ENCODE results near the gene ABLIM2.

The ABLIM2 gene

GRCh38 chr4:8015512-8015911, 143.1 kb downstream of the ABLIM2 start:
- Histone ChIP-seq H3K9me3 (ENCODE audit: control insufficient read depth, low read length) (no peaks in the 10 kb centered on the region), H3K9ac (ENCODE audit: low read length) (no peak overlapping the region), H3K4me1 (ENCODE audit: control insufficient read depth, insufficient read depth, low read length) (peaks cover 7% of the 10 kb centered on the region), H3K27me3 (replicated peaks; ENCODE audit: control insufficient read depth, insufficient read depth, low read length) (peaks cover 57% of the 10 kb centered on the region), H3K36me3 (ENCODE audit: control insufficient read depth, insufficient read depth, low read length, severe bottlenecking) (no peaks in the 10 kb centered on the region), H3K4me3 (ENCODE audit: low read length) (no peak overlapping the region)
- DNase-seq (ENCODE audit: low read depth): peak; percentile 43

- Histone ChIP-seq H3K27me3 (replicated peaks; ENCODE audit: control insufficient read depth, insufficient read depth, low read length) (peaks cover 54% of the 10 kb centered on the region), H3K9me3 (ENCODE audit: control insufficient read depth, low read length) (no peaks in the 10 kb centered on the region), H3K4me1 (ENCODE audit: control insufficient read depth, insufficient read depth, low read length) (peaks cover 8% of the 10 kb centered on the region), H3K4me3 (ENCODE audit: low read length) (no peak overlapping the region), H3K36me3 (ENCODE audit: control insufficient read depth, insufficient read depth, low read length, severe bottlenecking) (no peaks in the 10 kb centered on the region), H3K9ac (ENCODE audit: low read length) (no peak overlapping the region)
- DNase-seq (ENCODE audit: low read depth): no peak
Measured at GRCh38 chr4:8013976-8014726, 144.5 kb downstream of the ABLIM2 start.

- no peak overlapping the region for H3K9ac ChIP-seq (ENCODE audit: low read length)
- no peaks in the 10 kb centered on the region for H3K36me3 ChIP-seq (ENCODE audit: control insufficient read depth, insufficient read depth, low read length, severe bottlenecking)
- no peak for DNase-seq (ENCODE audit: low read depth)
- H3K27me3 ChIP-seq (replicated peaks; ENCODE audit: control insufficient read depth, insufficient read depth, low read length): peaks cover 46% of the 10 kb centered on the region
- peaks cover 8% of the 10 kb centered on the region for H3K4me1 ChIP-seq (ENCODE audit: control insufficient read depth, insufficient read depth, low read length)
- H3K9me3 ChIP-seq (ENCODE audit: control insufficient read depth, low read length): no peaks in the 10 kb centered on the region
- H3K4me3 ChIP-seq (ENCODE audit: low read length): no peak overlapping the region
Measured at GRCh38 chr4:8012517-8012916, 146.1 kb downstream of the ABLIM2 start.

- H3K9me3 ChIP-seq (ENCODE audit: control insufficient read depth, low read length): no peaks in the 10 kb centered on the region
- no peaks in the 10 kb centered on the region for H3K36me3 ChIP-seq (ENCODE audit: control insufficient read depth, insufficient read depth, low read length, severe bottlenecking)
- no peak overlapping the region for H3K9ac ChIP-seq (ENCODE audit: low read length)
- H3K27me3 ChIP-seq (replicated peaks; ENCODE audit: control insufficient read depth, insufficient read depth, low read length): peaks cover 51% of the 10 kb centered on the region
- H3K4me1 ChIP-seq (ENCODE audit: control insufficient read depth, insufficient read depth, low read length): peaks cover 8% of the 10 kb centered on the region
- DNase-seq (ENCODE audit: low read depth): peak; percentile 14
- H3K4me3 ChIP-seq (ENCODE audit: low read length): no peak overlapping the region
Measured at GRCh38 chr4:8010618-8011017, 148.0 kb downstream of the ABLIM2 start.

GRCh38 chr4:8009710-8010511, 148.7 kb downstream of the ABLIM2 start:
- Histone ChIP-seq H3K4me3 (ENCODE audit: low read length) (no peak overlapping the region), H3K27me3 (replicated peaks; ENCODE audit: control insufficient read depth, insufficient read depth, low read length) (peaks cover 58% of the 10 kb centered on the region)

GRCh38 chr4:8009097-8009496, 149.5 kb downstream of the ABLIM2 start:
- Histone ChIP-seq H3K4me1 (ENCODE audit: control insufficient read depth, insufficient read depth, low read length) (peaks cover 8% of the 10 kb centered on the region), H3K9ac (ENCODE audit: low read length) (no peak overlapping the region), H3K4me3 (ENCODE audit: low read length) (no peak overlapping the region), H3K9me3 (ENCODE audit: control insufficient read depth, low read length) (no peaks in the 10 kb centered on the region), H3K27me3 (replicated peaks; ENCODE audit: control insufficient read depth, insufficient read depth, low read length) (peaks cover 64% of the 10 kb centered on the region), H3K36me3 (ENCODE audit: control insufficient read depth, insufficient read depth, low read length, severe bottlenecking) (peaks cover 9% of the 10 kb centered on the region)
- no peak for DNase-seq (ENCODE audit: low read depth)

More at GRCh38 chr4:8009710-8010511, 148.7 kb downstream of the ABLIM2 start:
- H3K9ac ChIP-seq (ENCODE audit: low read length): no peak overlapping the region
- H3K4me1 ChIP-seq (ENCODE audit: control insufficient read depth, insufficient read depth, low read length): peaks cover 8% of the 10 kb centered on the region
- no peak for DNase-seq (ENCODE audit: low read depth)
- H3K9me3 ChIP-seq (ENCODE audit: control insufficient read depth, low read length): no peaks in the 10 kb centered on the region
- H3K36me3 ChIP-seq (ENCODE audit: control insufficient read depth, insufficient read depth, low read length, severe bottlenecking): peaks cover 3% of the 10 kb centered on the region

- H3K4me1 ChIP-seq (ENCODE audit: control insufficient read depth, insufficient read depth, low read length): peaks cover 8% of the 10 kb centered on the region
- H3K4me3 ChIP-seq (ENCODE audit: low read length): no peak overlapping the region
- DNase-seq (ENCODE audit: low read depth): no peak
Measured at GRCh38 chr4:8008391-8008790, 150.2 kb downstream of the ABLIM2 start.

GRCh38 chr4:8007581-8007980, 151.0 kb downstream of the ABLIM2 start:
- Histone ChIP-seq H3K27me3 (replicated peaks; ENCODE audit: control insufficient read depth, insufficient read depth, low read length) (peaks cover 63% of the 10 kb centered on the region), H3K9ac (ENCODE audit: low read length) (no peak overlapping the region), H3K4me1 (ENCODE audit: control insufficient read depth, insufficient read depth, low read length) (peaks cover 8% of the 10 kb centered on the region), H3K36me3 (ENCODE audit: control insufficient read depth, insufficient read depth, low read length, severe bottlenecking) (peaks cover 9% of the 10 kb centered on the region), H3K9me3 (ENCODE audit: control insufficient read depth, low read length) (no peaks in the 10 kb centered on the region), H3K4me3 (ENCODE audit: low read length) (no peak overlapping the region)
- no peak for DNase-seq (ENCODE audit: low read depth)

More at GRCh38 chr4:8008391-8008790, 150.2 kb downstream of the ABLIM2 start:
- Histone ChIP-seq H3K36me3 (ENCODE audit: control insufficient read depth, insufficient read depth, low read length, severe bottlenecking) (peaks cover 9% of the 10 kb centered on the region), H3K9me3 (ENCODE audit: control insufficient read depth, low read length) (no peaks in the 10 kb centered on the region), H3K27me3 (replicated peaks; ENCODE audit: control insufficient read depth, insufficient read depth, low read length) (peaks cover 62% of the 10 kb centered on the region), H3K9ac (ENCODE audit: low read length) (no peak overlapping the region)

GRCh38 chr4:8006471-8006870, 152.1 kb downstream of the ABLIM2 start:
- peaks cover 9% of the 10 kb centered on the region for H3K36me3 ChIP-seq (ENCODE audit: control insufficient read depth, insufficient read depth, low read length, severe bottlenecking)
- peaks cover 8% of the 10 kb centered on the region for H3K4me1 ChIP-seq (ENCODE audit: control insufficient read depth, insufficient read depth, low read length)
- no peak overlapping the region for H3K9ac ChIP-seq (ENCODE audit: low read length)
- H3K27me3 ChIP-seq (replicated peaks; ENCODE audit: control insufficient read depth, insufficient read depth, low read length): peaks cover 71% of the 10 kb centered on the region
- DNase-seq (ENCODE audit: low read depth): no peak
- no peak overlapping the region for H3K4me3 ChIP-seq (ENCODE audit: low read length)
- no peaks in the 10 kb centered on the region for H3K9me3 ChIP-seq (ENCODE audit: control insufficient read depth, low read length)

GRCh38 chr4:8005814-8006215, 152.8 kb downstream of the ABLIM2 start:
- H3K27me3 ChIP-seq (replicated peaks; ENCODE audit: control insufficient read depth, insufficient read depth, low read length): peaks cover 69% of the 10 kb centered on the region
- no peak overlapping the region for H3K9ac ChIP-seq (ENCODE audit: low read length)
- H3K4me1 ChIP-seq (ENCODE audit: control insufficient read depth, insufficient read depth, low read length): peaks cover 7% of the 10 kb centered on the region
- H3K4me3 ChIP-seq (ENCODE audit: low read length): no peak overlapping the region
- peaks cover 9% of the 10 kb centered on the region for H3K36me3 ChIP-seq (ENCODE audit: control insufficient read depth, insufficient read depth, low read length, severe bottlenecking)
- no peaks in the 10 kb centered on the region for H3K9me3 ChIP-seq (ENCODE audit: control insufficient read depth, low read length)
- DNase-seq (ENCODE audit: low read depth): no peak

- no peaks in the 10 kb centered on the region for H3K9me3 ChIP-seq (ENCODE audit: control insufficient read depth, low read length)
- no peak for DNase-seq (ENCODE audit: low read depth)
- H3K9ac ChIP-seq (ENCODE audit: low read length): no peak overlapping the region
- no peak overlapping the region for H3K4me3 ChIP-seq (ENCODE audit: low read length)
- H3K4me1 ChIP-seq (ENCODE audit: control insufficient read depth, insufficient read depth, low read length): peaks cover 3% of the 10 kb centered on the region
- peaks cover 9% of the 10 kb centered on the region for H3K36me3 ChIP-seq (ENCODE audit: control insufficient read depth, insufficient read depth, low read length, severe bottlenecking)
- peaks cover 63% of the 10 kb centered on the region for H3K27me3 ChIP-seq (replicated peaks; ENCODE audit: control insufficient read depth, insufficient read depth, low read length)
Measured at GRCh38 chr4:8005033-8005808, 153.4 kb downstream of the ABLIM2 start.

All from adipocyte (in vitro differentiated cells).